Measurements from ENCODE around the gene SCNN1B. TPM values are rescaled to one million over a fixed set of nuclear protein-coding genes. Genes with fewer than 3 reads are reported as not detected.
"Not testable (repeated sequence)": the region's sequence is repeated elsewhere in the genome, so short reads cannot be mapped to it uniquely, and the experiment has no call there.

The SCNN1B gene
- polyA plus RNA-seq, 1 experiment: not detected

GRCh38 chr16:23357761-23358290, 55.7 kb downstream of the SCNN1B start:
- ChIA-PET CTCF (interaction anchor here (1.0 to 1.5 kb wide), 2 partner anchors 77 to 78 kb away, joined by 3 to 4 read pairs; no protein-coding TSS in a partner anchor), POLR2A (no interaction called here)
- H3K36me3 ChIP-seq (ENCODE audit: control insufficient read depth, insufficient read depth, low read length): no peaks in the 10 kb centered on the region
- no peaks in the 10 kb centered on the region; the same call in 1 of the 2 replicates for H3K27me3 ChIP-seq (ENCODE audit: control insufficient read depth, insufficient read depth, low read length)
- no peak overlapping the region for H3K4me3 ChIP-seq (ENCODE audit: low read depth, low read length)
- no peak for TF ChIP-seq CTCF (IDR thresholded peaks at IDR 0.05; ENCODE audit: insufficient read depth, low read depth, low read length)
- no peak for DNase-seq (ENCODE audit: low read depth)

- ChIA-PET POLR2A (no interaction called here), CTCF (no interaction called here)
- Histone ChIP-seq H3K27me3 (ENCODE audit: control insufficient read depth, insufficient read depth, low read length) (no peaks in the 10 kb centered on the region; the same call in 1 of the 2 replicates), H3K36me3 (ENCODE audit: control insufficient read depth, insufficient read depth, low read length) (no peaks in the 10 kb centered on the region), H3K4me3 (ENCODE audit: low read depth, low read length) (no peak overlapping the region)
- no peak for DNase-seq (ENCODE audit: low read depth)
- TF ChIP-seq CTCF (IDR thresholded peaks at IDR 0.05; ENCODE audit: insufficient read depth, low read depth, low read length): no peak
These were observed 57.1 kb downstream of the SCNN1B start for GRCh38 chr16:23359092-23359760.

DNA sequence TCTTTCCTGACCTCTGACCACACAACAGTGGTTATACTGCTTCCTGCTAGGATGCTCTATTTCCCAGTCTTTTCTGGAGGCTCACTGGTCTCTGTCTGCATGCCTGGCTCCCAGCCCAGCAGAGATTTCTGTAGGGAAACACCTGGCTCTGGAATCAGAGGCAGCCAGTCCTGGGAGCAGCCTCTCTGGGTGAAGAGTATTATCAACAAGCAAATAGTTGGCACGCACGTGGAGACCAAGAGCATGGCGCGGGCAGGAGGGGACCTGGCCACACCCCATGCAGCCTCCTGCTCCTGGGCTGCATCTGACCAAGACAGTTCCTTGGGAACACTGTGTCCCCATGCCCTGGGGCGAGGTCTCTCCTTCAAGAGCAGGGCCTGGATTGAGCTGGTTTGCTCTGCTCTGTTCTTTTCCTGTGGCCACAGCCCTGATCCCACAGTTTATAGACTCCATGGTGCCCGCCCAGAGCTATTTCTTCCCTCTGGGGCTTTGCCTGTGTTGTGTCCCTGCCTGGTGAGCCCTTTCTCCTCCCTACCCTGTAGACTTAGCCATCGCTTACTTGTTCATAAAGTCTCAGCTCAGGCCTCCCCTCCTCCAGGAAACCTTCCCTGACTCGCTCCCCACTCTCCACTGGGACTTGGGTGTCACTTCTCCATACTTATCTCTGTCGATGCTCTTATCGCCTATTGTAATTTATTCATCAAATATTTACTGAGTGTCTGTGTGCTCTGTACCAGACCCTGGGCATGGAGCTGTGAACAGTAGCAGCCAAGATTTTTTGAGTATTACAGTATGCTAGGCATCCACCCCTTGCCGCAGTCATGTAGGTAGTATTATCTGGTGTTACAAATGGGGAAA, 60.6 kb downstream of the SCNN1B start:
- no peak for DNase-seq (ENCODE audit: low read depth)
- POLR2A ChIA-PET: no interaction called here
- no peak for TF ChIP-seq CTCF (IDR thresholded peaks at IDR 0.05; ENCODE audit: insufficient read depth, low read depth, low read length)
- Histone ChIP-seq H3K36me3 (ENCODE audit: control insufficient read depth, insufficient read depth, low read length) (no peaks in the 10 kb centered on the region), H3K27me3 (ENCODE audit: control insufficient read depth, insufficient read depth, low read length) (no peaks in the 10 kb centered on the region; the same call in 1 of the 2 replicates), H3K4me3 (ENCODE audit: low read depth, low read length) (no peak overlapping the region)
- CTCF ChIA-PET: no interaction called here

GRCh38 chr16:23365602-23366240, 63.6 kb downstream of the SCNN1B start:
- ChIA-PET POLR2A (no interaction called here), CTCF (no interaction called here)
- no peak for DNase-seq (ENCODE audit: low read depth)
- Histone ChIP-seq H3K27me3 (ENCODE audit: control insufficient read depth, insufficient read depth, low read length) (peaks cover 3% of the 10 kb centered on the region; the same call in 1 of the 2 replicates), H3K36me3 (ENCODE audit: control insufficient read depth, insufficient read depth, low read length) (no peaks in the 10 kb centered on the region), H3K4me3 (ENCODE audit: low read depth, low read length) (no peak overlapping the region)
- TF ChIP-seq CTCF (IDR thresholded peaks at IDR 0.05; ENCODE audit: insufficient read depth, low read depth, low read length): no peak

DNA sequence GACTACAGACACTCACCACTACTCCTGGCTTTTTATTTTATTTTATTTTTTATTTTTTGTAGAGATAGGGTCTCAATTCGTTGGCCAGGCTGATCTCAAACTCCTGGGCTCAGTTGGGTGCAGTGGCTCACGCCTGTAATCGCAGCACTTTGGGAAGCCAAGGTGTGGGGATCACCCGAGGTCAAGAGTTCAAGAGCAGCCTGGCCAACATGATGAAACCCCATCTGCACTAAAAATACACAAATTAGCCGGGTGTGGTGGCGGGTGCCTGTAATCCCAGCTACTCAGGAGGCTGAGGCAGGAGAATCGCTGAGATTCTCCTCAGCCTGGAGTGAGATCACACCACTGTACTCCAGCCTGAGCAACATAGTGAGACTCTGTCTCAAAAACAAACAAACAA, 64.2 kb downstream of the SCNN1B start:
- DNase-seq (ENCODE audit: low read depth); H3K27me3 ChIP-seq (ENCODE audit: control insufficient read depth, insufficient read depth, low read length); H3K4me3 ChIP-seq (ENCODE audit: low read depth, low read length); H3K36me3 ChIP-seq (ENCODE audit: control insufficient read depth, insufficient read depth, low read length); POLR2A ChIA-PET; CTCF ChIA-PET: not testable (repeated sequence)

Measured in BJ (cell line).